ENCODE data around the gene PLGRKT. TPM values are rescaled to one million over a fixed set of nuclear protein-coding genes. Genes with fewer than 3 reads are reported as not detected.

The PLGRKT gene
- total and polyA plus RNA-seq, 11 donors: 20.8 to 37.2 (median 31.0) TPM

GRCh38 chr9:5442400-5443011 lies 4.8 kb upstream of the PLGRKT start:
- H3K4me1 ChIP-seq: peaks cover 0 to 32% (median 7%) of the 10 kb centered on the region in 12 donors
- intact Hi-C loops (cut with DNase I): loop anchor here in 9 of 10 donors (2.0 to 10.0 kb wide), 6 partner anchors 150 to 698 kb away; partner anchors contain the start of genes INSL6 (in 6 of the 9) and AK3 (in 1 of the 9)
- H3K4me3 ChIP-seq: no peak overlapping the region
- DNase-seq (no peak), ATAC-seq (peak in 2 of 4 donors; percentile 20 to 27)
- WGBS, 4 donors: 45 to 61% (median 48%) methylated on average over 2 of the region's 2 CpGs
- H3K27ac ChIP-seq: no peak overlapping the region
- H3K27me3 ChIP-seq: no peaks in the 10 kb centered on the region
- H3K9me3 ChIP-seq: no peaks in the 10 kb centered on the region
- no peaks in the 10 kb centered on the region for H3K36me3 ChIP-seq
- TF ChIP-seq POLR2A (IDR thresholded peaks at IDR 0.05) (no peak), CTCF (IDR thresholded peaks at IDR 0.05) (peak; percentile 28 to 64 (median 50))

GRCh38 chr9:5441043-5441442 lies 3.3 kb upstream of the PLGRKT start:
- TF ChIP-seq POLR2A (IDR thresholded peaks at IDR 0.05): no peak
- TF ChIP-seq CTCF (IDR thresholded peaks at IDR 0.05): no peak
- no peak for ATAC-seq
- intact Hi-C loops (cut with DNase I): loop anchor here in 9 of 10 donors (2.0 to 10.0 kb wide), 7 partner anchors 151 to 696 kb away; partner anchors contain the start of genes INSL6 (in 6 of the 9), AK3 (in 1 of the 9) and JAK2 (in 1 of the 9)
- DNase-seq: no peak
- H3K9me3 ChIP-seq: no peaks in the 10 kb centered on the region
- no peaks in the 10 kb centered on the region for H3K27me3 ChIP-seq
- peaks cover 0 to 30% (median 14%) of the 10 kb centered on the region in 12 donors for H3K4me1 ChIP-seq
- peaks cover 0 to 3% (median 0%) of the 10 kb centered on the region in 9 donors for H3K36me3 ChIP-seq
- H3K27ac ChIP-seq: no peak overlapping the region
- 91 to 96% (median 94%) methylated on average over 2 of the region's 2 CpGs for WGBS, 4 donors
- no peak overlapping the region for H3K4me3 ChIP-seq

- ATAC-seq: no peak
- Histone ChIP-seq H3K4me1 (peaks cover 0 to 24% (median 18%) of the 10 kb centered on the region in 12 donors), H3K9me3 (no peaks in the 10 kb centered on the region), H3K27me3 (no peaks in the 10 kb centered on the region), H3K27ac (no peak overlapping the region), H3K36me3 (peaks cover 0 to 8% (median 4%) of the 10 kb centered on the region in 9 donors), H3K4me3 (no peak overlapping the region)
- TF ChIP-seq CTCF (IDR thresholded peaks at IDR 0.05) (no peak), POLR2A (IDR thresholded peaks at IDR 0.05) (no peak)
- intact Hi-C loops (cut with DNase I): loop anchor here in 9 of 10 donors (2.0 to 10.0 kb wide), 7 partner anchors 152 to 696 kb away; partner anchors contain the start of genes INSL6 (in 6 of the 9), AK3 (in 1 of the 9) and JAK2 (in 1 of the 9)
- DNase-seq: no peak
- WGBS, 4 donors: 87 to 94% (median 90%) methylated on average over 3 of the region's 3 CpGs
These were observed 2.7 kb upstream of the PLGRKT start for GRCh38 chr9:5440426-5440825.
